Heart right ventricle (tissue), 16 donors: Measurements from ENCODE around the gene PEX11G. TPM values are rescaled to one million over a fixed set of nuclear protein-coding genes. Genes with fewer than 3 reads are reported as not detected.
A peak's percentile ranks its signal among the peaks of the same experiment; 100 is the strongest.

Experiments
- ATAC-seq, 8 donors: fragments of 200-7000 bp; cut with Tn5 transposase; one replicate each; pipeline ENCODE4 v1.9.1; 2020; ENCODE audit warnings: mild to moderate bottlenecking in 8 of 8, moderate library complexity in 8 of 8, moderate number of reproducible peaks in 1 of 8
- DNase-seq, 2 donors: peaks; one replicate each; pipeline ENCODE4 v3.0.0-alpha.2; 2020
- H3K27ac ChIP-seq, 10 donors: fragments of 200-600 bp; sonication (generic) in 2 of 10; one replicate each; pipeline versions ENCODE4 v1.5.0 to v1.8.0; 2020 to 2022; ENCODE audit warnings: mild to moderate bottlenecking in 3 of 10
- H3K27me3 ChIP-seq, 7 donors: fragments of 200-600 bp; one replicate each; pipeline ENCODE4 v1.8.0; 2021 to 2022; ENCODE audit warnings: mild to moderate bottlenecking in 2 of 7
- H3K36me3 ChIP-seq, 9 donors: fragments of 200-600 bp; sonication (generic) in 1 of 9; one replicate each; pipeline versions ENCODE4 v1.5.0 to v1.8.0; 2020 to 2022; ENCODE audit warnings: mild to moderate bottlenecking in 2 of 9
- H3K4me1 ChIP-seq, 9 donors: fragments of 200-600 bp; sonication (generic) in 1 of 9; one replicate each; pipeline versions ENCODE4 v1.5.0 to v1.8.0; 2020 to 2022; ENCODE audit warnings: mild to moderate bottlenecking in 4 of 9
- H3K4me3 ChIP-seq, 10 donors: fragments of 200-600 bp; sonication (generic) in 2 of 10; one replicate each; pipeline versions ENCODE4 v1.5.0 to v1.8.0; 2020 to 2022; ENCODE audit warnings: mild to moderate bottlenecking in 7 of 10, moderate library complexity in 2 of 10
- H3K9me3 ChIP-seq, 11 donors: fragments of 200-600 bp in 10 of 11; sonication (generic) in 2 of 11; one replicate each; pipeline versions ENCODE4 v1.5.0 to v1.8.0; 2013 to 2022; ENCODE audit warnings: mild to moderate bottlenecking in 2 of 11, control low read depth in 1 of 11, moderate library complexity in 1 of 11
- WGBS, 2 donors: extraction: QIAGEN DNeasy Blood & Tissue Kit; methylation state at CpG; one replicate each; pipeline ENCODE4 v1.1.7; 2013; ENCODE audit warnings: inconsistent platforms in 1 of 2; 5-methylcytosine and 5-hydroxymethylcytosine counted together
- intact Hi-C, 10 donors: fragments of 100-400 bp; cut with DNase I; formaldehyde crosslinking; loops; one replicate each; pipeline versions ENCODE4 v1.11.1 to v1.14.2; 2022
- polyA plus RNA-seq, 2 donors: library from polyadenylated mRNA; stranded (reverse); fragments of 200-250 nt; gene quantifications; one replicate each; pipeline ENCODE4 v1.2.3, GENCODE V29; 2013
- total RNA-seq, 10 donors: library from RNA; stranded (reverse); fragmentation: NEBNext Ultra II Directional in 3 of 10; extraction: Animal tissue kit (Norgen Biotek cat#: 25700) in 3 of 10; gene quantifications; one replicate each; pipeline versions ENCODE4 v1.2.1 to v1.2.4, GENCODE V29; 2021 to 2023
- TF ChIP-seq, protein P1 (sequence below), 9 donors: fragments of 200-600 bp; sonication (generic) in 2 of 9; IDR thresholded peaks; one replicate each; pipeline versions ENCODE4 v1.5.0 to v1.8.0; 2021 to 2022; ENCODE audit warnings: antibody characterized with exemption in 9 of 9, mild to moderate bottlenecking in 5 of 9, moderate library complexity in 1 of 9
- donor health status: Arrhythmogenic right ventricular cardiomyopathy.
- donor health status: ischemic (EF 13 %, LVEDD 7.1; RV severe dilation, severe dysfunction).
- donor health status: healthy with polysubstance abuse.
- donor health status: DM: no; HTN: yes; CAD: no.
- donor health status: DM: no; HTN: no; CAD: no.
- donor health status: ischemic (EF 25% LVEDD 6.9; RV normal size, moderate dysfunction).
- donor health status: ischemic (EF 25% LVEDD 5.7; RV mildly dilated, moderate dysfunction).
- donor health status: healthy.
- donor health status: DM: yes; HTN: yes; CAD: no.
- donor health status: Ischemic cardiomyopathy.
- donor health status: ischemic (EF 35%, LVEDD 5.7; RV mildly dilated, moderate dysfunction).
- donor health status: nonischemic (EF 11% LVEDD 7.7; RV severe dilation, severe dysfunction).
- donor health status: DM: yes; HTN: yes; CAD: no.
- donor health status: PGD.
- donor health status: ischemic (EF 29% LVEDD 5.4; RV normal size, mild dysfunction).
- donor health status: nonischemic (EF 23%, LVEDD 6.1; RV moderate dilation, normal function).

The PEX11G gene
- total and polyA plus RNA-seq, 12 donors: 0.95 to 3.9 (median 1.9) TPM

DNA sequence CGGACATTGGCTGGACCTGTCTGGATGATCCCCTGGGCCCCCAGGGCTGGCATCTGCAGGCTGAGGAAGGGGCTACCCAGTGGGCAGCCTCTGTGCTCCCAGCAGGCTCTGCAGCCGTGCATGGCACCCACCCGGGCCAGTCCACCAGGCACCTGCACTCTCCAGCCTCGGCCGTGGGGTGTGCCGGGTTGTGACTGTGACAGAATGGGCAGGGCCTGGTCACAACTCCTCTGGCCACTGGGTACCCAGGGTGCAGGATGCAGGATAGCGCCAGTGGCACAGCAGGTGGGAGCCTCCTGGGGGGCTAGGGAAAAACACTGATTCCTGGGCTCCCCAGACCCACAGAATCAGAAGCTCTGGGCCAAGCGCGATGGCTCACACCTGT lies 10.0 kb downstream of the PEX11G start:
- ATAC-seq (peak in 1 of 8 donors; percentile 19), DNase-seq (no peak)
- intact Hi-C loops: no loop called here
- no peaks in the 10 kb centered on the region for H3K9me3 ChIP-seq
- H3K27ac ChIP-seq: no peak overlapping the region
- H3K36me3 ChIP-seq: no peaks in the 10 kb centered on the region
- 87% methylated on average over 9 of the region's 9 CpGs for WGBS, 2 donors
- H3K4me1 ChIP-seq: peaks cover 0 to 37% (median 9%) of the 10 kb centered on the region in 9 donors
- H3K4me3 ChIP-seq: no peak overlapping the region
- TF ChIP-seq, protein P1, sequence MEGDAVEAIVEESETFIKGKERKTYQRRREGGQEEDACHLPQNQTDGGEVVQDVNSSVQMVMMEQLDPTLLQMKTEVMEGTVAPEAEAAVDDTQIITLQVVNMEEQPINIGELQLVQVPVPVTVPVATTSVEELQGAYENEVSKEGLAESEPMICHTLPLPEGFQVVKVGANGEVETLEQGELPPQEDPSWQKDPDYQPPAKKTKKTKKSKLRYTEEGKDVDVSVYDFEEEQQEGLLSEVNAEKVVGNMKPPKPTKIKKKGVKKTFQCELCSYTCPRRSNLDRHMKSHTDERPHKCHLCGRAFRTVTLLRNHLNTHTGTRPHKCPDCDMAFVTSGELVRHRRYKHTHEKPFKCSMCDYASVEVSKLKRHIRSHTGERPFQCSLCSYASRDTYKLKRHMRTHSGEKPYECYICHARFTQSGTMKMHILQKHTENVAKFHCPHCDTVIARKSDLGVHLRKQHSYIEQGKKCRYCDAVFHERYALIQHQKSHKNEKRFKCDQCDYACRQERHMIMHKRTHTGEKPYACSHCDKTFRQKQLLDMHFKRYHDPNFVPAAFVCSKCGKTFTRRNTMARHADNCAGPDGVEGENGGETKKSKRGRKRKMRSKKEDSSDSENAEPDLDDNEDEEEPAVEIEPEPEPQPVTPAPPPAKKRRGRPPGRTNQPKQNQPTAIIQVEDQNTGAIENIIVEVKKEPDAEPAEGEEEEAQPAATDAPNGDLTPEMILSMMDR (IDR thresholded peaks at IDR 0.05): no peak
- H3K27me3 ChIP-seq: no peaks in the 10 kb centered on the region

DNA sequence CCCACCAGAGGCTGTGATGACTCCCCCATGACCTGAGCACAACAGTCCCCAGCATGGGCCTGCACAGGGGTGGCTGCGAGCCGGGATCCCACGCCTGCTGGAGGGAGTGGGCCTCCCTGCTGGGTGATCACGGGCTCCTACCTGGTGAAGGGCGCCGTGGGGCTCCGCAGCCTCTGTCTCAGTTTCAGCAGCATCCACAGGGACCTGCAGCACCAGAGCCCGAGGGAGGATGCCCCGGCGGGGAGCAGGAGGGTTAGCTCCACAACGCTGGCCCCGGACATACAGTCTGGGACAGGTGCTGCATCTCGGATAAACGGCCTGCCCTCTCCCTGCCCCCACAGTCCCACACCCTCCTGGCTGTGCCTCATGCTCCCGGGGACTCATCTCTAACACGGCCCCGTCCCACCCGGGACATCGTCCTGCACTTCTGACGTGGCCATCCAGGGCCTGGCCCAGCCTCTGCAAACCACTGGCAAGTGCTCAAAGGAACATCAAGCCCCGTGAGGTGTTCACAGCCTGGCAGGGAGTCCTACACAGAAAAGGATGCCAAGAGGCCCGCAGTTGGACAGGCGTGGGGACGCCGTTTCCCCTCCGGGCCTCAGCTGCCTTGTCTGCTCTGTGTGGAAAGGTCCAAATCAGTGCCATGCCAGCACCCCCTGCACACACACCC lies 10.5 kb downstream of the PEX11G start:
- Histone ChIP-seq H3K27ac (no peak overlapping the region), H3K4me3 (no peak overlapping the region), H3K9me3 (no peaks in the 10 kb centered on the region), H3K27me3 (no peaks in the 10 kb centered on the region), H3K4me1 (peaks cover 0 to 37% (median 9%) of the 10 kb centered on the region in 9 donors), H3K36me3 (no peaks in the 10 kb centered on the region)
- intact Hi-C loops: no loop called here
- 69 to 76% methylated on average over 26 of the region's 26 CpGs for WGBS, 2 donors
- DNase-seq (no peak), ATAC-seq (peak in 3 of 8 donors; percentile 34 to 71 (median 49))
- TF ChIP-seq, protein P1 (IDR thresholded peaks at IDR 0.05): no peak

DNA sequence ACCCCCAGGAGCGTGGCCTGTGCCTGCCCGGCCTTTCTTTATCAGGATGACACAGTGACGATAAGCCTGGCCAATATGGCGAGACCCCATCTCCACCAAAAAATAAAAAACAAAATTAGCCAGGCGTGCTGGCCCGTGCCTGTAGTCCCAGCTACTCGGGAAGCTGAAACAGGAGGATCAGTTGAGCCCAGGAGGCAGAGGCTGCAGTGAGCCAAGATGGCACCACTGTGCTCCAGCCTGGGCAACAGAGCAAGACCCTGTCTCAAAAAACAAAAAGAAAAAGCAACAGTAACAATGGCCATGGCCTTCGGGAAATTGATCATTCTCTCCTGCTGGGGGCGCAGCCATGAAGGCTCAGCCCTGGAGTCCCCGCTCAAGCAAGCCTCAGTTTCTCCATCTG lies 11.1 kb downstream of the PEX11G start:
- TF ChIP-seq, protein P1 (IDR thresholded peaks at IDR 0.05): no peak
- H3K27ac ChIP-seq: no peak overlapping the region
- H3K27me3 ChIP-seq: no peaks in the 10 kb centered on the region
- no peaks in the 10 kb centered on the region for H3K9me3 ChIP-seq
- no peaks in the 10 kb centered on the region for H3K36me3 ChIP-seq
- intact Hi-C loops: no loop called here
- DNase-seq (no peak), ATAC-seq (no peak)
- H3K4me1 ChIP-seq: peaks cover 0 to 36% (median 6%) of the 10 kb centered on the region in 9 donors
- WGBS, 2 donors: 84 to 93% methylated on average over 10 of the region's 10 CpGs
- H3K4me3 ChIP-seq: no peak overlapping the region

DNA sequence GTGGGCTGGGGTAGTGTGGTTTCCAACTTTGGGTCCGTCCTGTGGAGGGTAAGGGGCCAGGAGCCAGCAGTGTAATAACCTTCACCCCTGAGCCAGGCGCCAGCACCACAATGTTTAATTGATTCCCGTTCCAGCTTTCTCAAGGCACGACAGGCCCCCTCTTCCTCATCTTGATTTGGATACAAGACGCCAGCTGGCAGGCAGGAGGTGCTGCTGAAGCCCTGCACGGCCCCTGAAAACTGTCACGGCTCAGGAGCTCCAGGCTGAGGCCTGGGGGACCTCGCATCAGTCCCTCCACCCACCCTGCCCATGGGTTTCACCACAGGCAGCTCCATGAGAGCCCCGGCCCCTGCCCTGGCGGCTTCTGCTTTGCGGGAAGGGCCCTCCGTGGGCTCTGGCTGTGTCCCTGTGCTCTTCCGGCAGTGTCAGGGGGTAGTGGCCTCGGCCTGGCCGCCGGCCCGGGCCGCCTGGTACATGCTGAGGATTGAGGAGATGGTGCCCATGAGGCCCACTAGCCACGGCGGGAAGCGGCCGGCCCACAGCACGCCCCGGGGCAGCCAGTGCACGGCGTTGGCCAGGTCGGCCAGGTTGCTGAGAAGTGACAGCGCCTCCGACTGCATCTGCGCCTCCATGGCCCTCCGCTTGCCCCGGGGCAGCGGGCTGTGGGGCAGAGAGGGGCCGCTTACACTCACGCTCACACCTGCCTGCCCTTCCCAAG lies 11.9 kb downstream of the PEX11G start:
- H3K36me3 ChIP-seq: peaks cover 0 to 6% (median 0%) of the 10 kb centered on the region in 9 donors
- TF ChIP-seq, protein P1 (IDR thresholded peaks at IDR 0.05): no peak
- ATAC-seq (no peak), DNase-seq (no peak)
- no peak overlapping the region for H3K4me3 ChIP-seq
- H3K27ac ChIP-seq: no peak overlapping the region
- 80 to 87% methylated on average over 35 of the region's 35 CpGs for WGBS, 2 donors
- no peaks in the 10 kb centered on the region for H3K9me3 ChIP-seq
- intact Hi-C loops: no loop called here
- no peaks in the 10 kb centered on the region for H3K27me3 ChIP-seq
- H3K4me1 ChIP-seq: peaks cover 0 to 37% (median 0%) of the 10 kb centered on the region in 9 donors
